ENCODE measurements around the gene SPDYE6.
"Not testable (repeated sequence)": the region's sequence is repeated elsewhere in the genome, so short reads cannot be mapped to it uniquely, and the experiment has no call there.

SPDYE6 gene, protein sequence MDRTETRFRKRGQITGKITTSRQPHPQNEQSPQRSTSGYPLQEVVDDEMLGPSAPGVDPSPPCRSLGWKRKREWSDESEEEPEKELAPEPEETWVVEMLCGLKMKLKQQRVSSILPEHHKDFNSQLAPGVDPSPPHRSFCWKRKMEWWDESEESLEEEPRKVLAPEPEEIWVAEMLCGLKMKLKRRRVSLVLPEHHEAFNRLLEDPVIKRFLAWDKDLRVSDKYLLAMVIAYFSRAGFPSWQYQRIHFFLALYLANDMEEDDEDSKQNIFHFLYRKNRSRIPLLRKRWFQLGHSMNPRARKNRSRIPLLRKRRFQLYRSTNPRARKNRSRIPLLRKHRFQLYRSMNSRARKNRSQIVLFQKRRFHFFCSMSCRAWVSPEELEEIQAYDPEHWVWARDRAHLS

DNA sequence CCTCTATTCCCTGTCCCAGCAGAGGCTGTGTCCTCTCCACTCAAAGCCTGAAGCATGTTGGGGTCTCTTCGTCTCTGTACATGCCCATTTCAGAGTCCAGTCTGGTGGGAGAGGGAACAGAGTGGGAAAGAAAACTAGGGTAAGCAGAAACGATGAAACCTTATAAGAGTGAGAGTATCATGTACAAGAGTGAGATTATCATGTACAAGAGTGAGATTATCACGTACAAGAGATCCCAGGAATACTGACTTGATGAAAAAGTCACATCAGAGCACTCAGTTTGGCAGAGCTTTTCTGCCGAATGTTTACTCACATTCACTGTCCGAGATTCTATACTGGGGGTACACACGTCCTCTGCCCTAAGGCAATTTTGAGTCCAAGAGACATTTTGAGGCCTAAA lies at the start of gene SPDYE6:
Gene SPDYE6 (minus strand): TSS at position 101 of the 400 bp plus-strand sequence. CDS start 421 bp downstream, outside the sequence.
- DNase-seq (ENCODE audit: low read depth); H3K4me3 ChIP-seq (ENCODE audit: low read length): not testable (repeated sequence)

DNA sequence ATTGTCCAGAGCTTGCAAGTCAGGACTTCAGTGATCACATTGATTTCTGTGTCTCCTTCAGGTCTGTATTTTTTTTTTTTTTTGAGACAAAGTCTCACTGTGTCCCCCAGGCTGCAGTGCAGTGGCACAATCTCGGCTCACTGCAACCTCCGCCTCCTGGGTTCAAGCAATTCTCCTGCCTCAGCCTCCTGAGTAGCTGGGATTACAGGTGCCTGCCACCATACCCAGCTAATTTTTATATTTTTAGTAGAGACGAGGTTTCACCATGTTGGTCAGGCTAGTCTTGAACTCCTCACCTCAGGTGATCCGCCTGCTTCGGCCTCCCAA lies 48.6 kb upstream of the SPDYE6 start:
- DNase-seq (ENCODE audit: low read depth); H3K4me3 ChIP-seq (ENCODE audit: low read length): not testable (repeated sequence)

DNA sequence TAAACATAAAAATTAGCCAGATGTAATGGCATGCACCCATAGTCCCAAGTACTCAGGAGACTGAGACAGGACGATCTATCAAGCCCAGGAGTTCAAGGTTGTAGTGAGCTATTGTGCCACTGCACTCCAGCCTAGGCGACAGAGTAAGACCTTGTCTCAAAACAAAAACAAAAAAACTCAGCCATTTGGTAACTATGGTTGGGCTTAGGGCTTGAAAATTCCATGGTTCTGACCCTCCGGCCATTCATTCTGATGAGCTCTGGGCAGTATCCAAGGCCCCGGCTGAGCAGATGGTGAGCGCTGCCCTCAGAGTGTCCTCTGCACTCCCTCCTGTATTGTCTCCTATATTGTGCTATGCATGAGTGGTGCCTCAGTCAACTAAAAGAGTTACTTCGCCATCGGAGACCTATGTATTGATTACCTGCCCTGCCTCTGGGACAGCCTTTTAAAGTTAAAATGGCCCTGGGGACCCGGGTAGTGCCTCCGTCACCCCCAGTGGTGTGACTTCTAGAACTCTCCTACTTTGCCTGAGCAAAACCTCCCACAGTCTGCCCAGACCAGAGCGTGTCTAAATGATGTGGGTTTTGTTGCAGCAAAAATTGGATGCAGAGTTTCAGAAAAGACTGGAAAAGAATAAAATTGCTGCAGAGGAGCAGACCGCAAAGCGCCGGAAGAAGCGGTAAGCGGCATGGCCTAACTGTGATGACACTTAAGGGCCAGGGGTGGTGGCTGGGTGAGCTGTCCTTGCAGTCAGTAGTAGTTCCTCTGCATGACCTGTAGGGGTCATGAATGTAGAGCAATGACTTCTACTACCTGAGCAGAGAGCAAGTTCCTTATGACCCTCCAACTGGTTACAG lies 48.0 kb upstream of the SPDYE6 start:
- no peak overlapping the region for H3K4me3 ChIP-seq (ENCODE audit: low read length)
- peak; percentile 68 for DNase-seq (ENCODE audit: low read depth)
- TF ChIP-seq, protein P1, sequence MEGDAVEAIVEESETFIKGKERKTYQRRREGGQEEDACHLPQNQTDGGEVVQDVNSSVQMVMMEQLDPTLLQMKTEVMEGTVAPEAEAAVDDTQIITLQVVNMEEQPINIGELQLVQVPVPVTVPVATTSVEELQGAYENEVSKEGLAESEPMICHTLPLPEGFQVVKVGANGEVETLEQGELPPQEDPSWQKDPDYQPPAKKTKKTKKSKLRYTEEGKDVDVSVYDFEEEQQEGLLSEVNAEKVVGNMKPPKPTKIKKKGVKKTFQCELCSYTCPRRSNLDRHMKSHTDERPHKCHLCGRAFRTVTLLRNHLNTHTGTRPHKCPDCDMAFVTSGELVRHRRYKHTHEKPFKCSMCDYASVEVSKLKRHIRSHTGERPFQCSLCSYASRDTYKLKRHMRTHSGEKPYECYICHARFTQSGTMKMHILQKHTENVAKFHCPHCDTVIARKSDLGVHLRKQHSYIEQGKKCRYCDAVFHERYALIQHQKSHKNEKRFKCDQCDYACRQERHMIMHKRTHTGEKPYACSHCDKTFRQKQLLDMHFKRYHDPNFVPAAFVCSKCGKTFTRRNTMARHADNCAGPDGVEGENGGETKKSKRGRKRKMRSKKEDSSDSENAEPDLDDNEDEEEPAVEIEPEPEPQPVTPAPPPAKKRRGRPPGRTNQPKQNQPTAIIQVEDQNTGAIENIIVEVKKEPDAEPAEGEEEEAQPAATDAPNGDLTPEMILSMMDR (conservative IDR thresholded peaks at IDR 0.05; ENCODE audit: low read length) = peak; percentile 74

DNA sequence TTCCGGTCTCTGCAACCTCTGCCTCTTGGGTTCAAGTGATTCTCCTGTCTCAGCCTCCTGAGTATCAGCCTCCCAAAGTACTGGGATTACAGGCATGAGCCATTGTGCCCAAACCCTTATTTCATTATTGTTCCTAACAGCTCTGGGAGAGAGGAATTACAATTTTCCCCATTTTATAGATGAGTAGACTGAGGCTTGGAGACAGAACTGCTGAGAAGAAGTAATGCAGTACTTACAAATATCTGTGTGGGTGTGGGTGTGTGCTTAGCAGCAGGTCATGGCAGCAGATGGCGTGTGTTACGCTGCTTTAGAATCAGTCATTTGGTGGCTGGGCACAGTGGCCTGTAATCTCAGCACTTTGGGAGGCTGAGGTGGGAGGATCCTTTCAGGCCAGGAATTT lies 47.3 kb upstream of the SPDYE6 start:
- DNase-seq (ENCODE audit: low read depth) = no peak
- H3K4me3 ChIP-seq (ENCODE audit: low read length) = no peak overlapping the region
- TF ChIP-seq, protein P1 (conservative IDR thresholded peaks at IDR 0.05; ENCODE audit: low read length) = no peak

DNA sequence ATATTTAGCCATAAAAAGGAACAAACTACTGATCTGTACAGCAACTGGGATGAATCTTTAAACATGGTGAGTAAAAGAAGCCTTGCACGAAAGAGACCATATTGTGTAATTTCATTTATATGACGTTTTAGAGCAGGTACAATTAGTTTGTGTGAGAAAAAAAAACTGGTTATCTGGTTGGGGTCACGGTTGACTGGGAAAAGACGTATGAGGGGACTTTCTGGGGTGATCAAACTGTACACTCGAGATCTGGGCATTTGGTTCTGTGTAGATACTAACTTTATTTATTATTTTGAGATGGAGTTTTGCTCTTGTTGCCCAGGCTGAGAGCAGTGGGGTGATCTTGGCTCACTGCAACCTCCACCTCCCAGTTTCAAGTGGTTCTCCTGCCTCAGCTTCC lies 44.1 kb upstream of the SPDYE6 start:
- DNase-seq (ENCODE audit: low read depth) = no peak
- no peak overlapping the region for H3K4me3 ChIP-seq (ENCODE audit: low read length)
- TF ChIP-seq, protein P1 (conservative IDR thresholded peaks at IDR 0.05; ENCODE audit: low read length) = no peak

DNA sequence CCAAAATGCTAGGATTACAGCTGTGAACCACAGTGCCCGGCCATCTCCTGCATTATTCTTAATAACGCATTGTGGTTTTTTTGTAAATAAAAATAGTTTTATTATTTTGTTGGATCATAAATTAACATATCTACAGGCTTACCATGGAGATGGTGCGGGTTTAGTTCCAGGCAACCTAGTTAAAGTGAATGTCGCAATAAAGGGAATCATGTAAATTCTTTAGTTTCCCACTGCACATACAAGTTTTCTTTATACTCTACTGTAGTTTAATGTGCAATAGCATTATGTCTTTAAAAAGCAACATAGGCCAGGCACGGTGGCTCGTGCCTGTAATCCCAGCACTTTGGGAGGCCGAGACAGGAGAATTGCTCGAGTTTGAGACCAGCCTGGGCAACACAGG lies 42.3 kb upstream of the SPDYE6 start:
- no peak for DNase-seq (ENCODE audit: low read depth)
- TF ChIP-seq, protein P1 (conservative IDR thresholded peaks at IDR 0.05; ENCODE audit: low read length) = no peak
- H3K4me3 ChIP-seq (ENCODE audit: low read length) = no peak overlapping the region

DNA sequence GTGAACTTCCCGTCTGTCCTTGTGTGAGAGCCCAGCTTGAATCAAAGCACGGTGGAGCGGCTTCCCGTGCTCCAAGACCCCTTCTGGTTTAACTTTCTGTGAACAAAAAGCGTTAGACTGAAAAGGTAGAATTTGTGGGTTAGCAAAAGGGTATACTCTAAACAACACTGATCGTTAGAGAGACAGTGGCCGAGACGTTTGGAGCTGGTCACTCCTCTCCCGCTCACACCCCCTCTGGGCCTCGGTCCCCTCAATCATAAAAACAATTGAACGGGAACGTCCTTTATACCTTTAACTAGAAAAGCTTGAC lies 40.4 kb upstream of the SPDYE6 start:
- H3K4me3 ChIP-seq (ENCODE audit: low read length) = peak overlapping the region; percentile 99
- DNase-seq (ENCODE audit: low read depth) = no peak
- TF ChIP-seq, protein P1 (conservative IDR thresholded peaks at IDR 0.05; ENCODE audit: low read length) = no peak

Data from AG10803 (cell line).